HepG2 (cell line): ENCODE measurements around the gene KCNJ4. TPM values are rescaled to one million over a fixed set of nuclear protein-coding genes. Genes with fewer than 3 reads are reported as not detected.
A peak's percentile ranks its signal among the peaks of the same experiment; 100 is the strongest.

ENCODE experiments used
- TEAD3 ChIP-seq: optimal IDR thresholded peaks from 2 replicates; pipeline ENCODE3; 2016; ENCODE audit warnings: borderline replicate concordance
- ZFP41 ChIP-seq: sonication (generic); formaldehyde crosslinking; IDR thresholded peaks from 2 replicates; pipeline ENCODE4 v1.4.0; 2020; ENCODE audit warnings: mild to moderate bottlenecking, missing genetic modification reagents, borderline replicate concordance
- ZFX ChIP-seq: sonication (generic); formaldehyde crosslinking; IDR thresholded peaks from 2 replicates; pipeline ENCODE4 v1.4.0; 2020; ENCODE audit warnings: mild to moderate bottlenecking, low read depth, missing genetic modification reagents, moderate library complexity
- ZNF160 ChIP-seq: sonication (generic); formaldehyde crosslinking; IDR thresholded peaks from 2 replicates; pipeline ENCODE4 v1.8.0; 2022; ENCODE audit warnings: mild to moderate bottlenecking, inconsistent platforms, missing genetic modification reagents
- ZNF605 ChIP-seq: sonication (generic); formaldehyde crosslinking; IDR thresholded peaks from 2 replicates; pipeline ENCODE4 v1.8.0; 2022; ENCODE audit warnings: mild to moderate bottlenecking, missing genetic modification reagents
- ZNF749 ChIP-seq: sonication (generic); formaldehyde crosslinking; IDR thresholded peaks from 2 replicates; pipeline ENCODE4 v1.8.0; 2022; ENCODE audit warnings: mild to moderate bottlenecking, missing genetic modification reagents, moderate library complexity, borderline replicate concordance
- ZNF792 ChIP-seq: IDR thresholded peaks from 2 replicates; pipeline ENCODE4 v1.6.1; 2016
- polyA plus RNA-seq, 8 experiments: library from polyadenylated mRNA; depleted of rRNA in 3 of 8; stranded (reverse) in 7 of 8; unstranded in 1 of 8; fragments of >200 nt; fragmentation: Illumina TruSeq in 4 of 8; extraction: Trizol in 4 of 8; gene quantifications; 2 replicates each; pipeline versions ENCODE4 v1.2.1 to v1.2.3, GENCODE V29; 2011 to 2016; ENCODE audit warnings: low read depth in 4 of 8, missing spikeins in 1 of 8, mixed read lengths in 1 of 8; ENCODE audit not compliant: insufficient read depth in 1 of 8
- total RNA-seq, 5 experiments: library from RNA; depleted of rRNA; stranded (reverse); fragments of >200 nt; fragmentation: Illumina TruSeq; extraction: Trizol; gene quantifications; 2 replicates each; pipeline ENCODE4 v1.2.3, GENCODE V29; 2016; ENCODE audit warnings: low read depth in 1 of 5
- TF ChIP-seq, protein P1 (sequence below): sonication (generic); formaldehyde crosslinking; IDR thresholded peaks from 2 replicates; pipeline ENCODE4; 2020; ENCODE audit warnings: missing genetic modification reagents, mild to moderate bottlenecking, borderline replicate concordance
- TF ChIP-seq, protein P2 (sequence below): sonication (generic); formaldehyde crosslinking; IDR thresholded peaks from 2 replicates; pipeline ENCODE4 v1.5.1; 2020; ENCODE audit warnings: mild to moderate bottlenecking, missing genetic modification reagents, moderate library complexity
- TF ChIP-seq, protein P3 (sequence below): IDR thresholded peaks from 2 replicates; pipeline ENCODE4 v1.6.1; 2012; ENCODE audit warnings: inconsistent platforms

Gene KCNJ4
- total and polyA plus RNA-seq, 2 of the 13 experiments (the other 11 are each of a cell fraction or from before 2014, with no cell fraction given), result not detected

DNA sequence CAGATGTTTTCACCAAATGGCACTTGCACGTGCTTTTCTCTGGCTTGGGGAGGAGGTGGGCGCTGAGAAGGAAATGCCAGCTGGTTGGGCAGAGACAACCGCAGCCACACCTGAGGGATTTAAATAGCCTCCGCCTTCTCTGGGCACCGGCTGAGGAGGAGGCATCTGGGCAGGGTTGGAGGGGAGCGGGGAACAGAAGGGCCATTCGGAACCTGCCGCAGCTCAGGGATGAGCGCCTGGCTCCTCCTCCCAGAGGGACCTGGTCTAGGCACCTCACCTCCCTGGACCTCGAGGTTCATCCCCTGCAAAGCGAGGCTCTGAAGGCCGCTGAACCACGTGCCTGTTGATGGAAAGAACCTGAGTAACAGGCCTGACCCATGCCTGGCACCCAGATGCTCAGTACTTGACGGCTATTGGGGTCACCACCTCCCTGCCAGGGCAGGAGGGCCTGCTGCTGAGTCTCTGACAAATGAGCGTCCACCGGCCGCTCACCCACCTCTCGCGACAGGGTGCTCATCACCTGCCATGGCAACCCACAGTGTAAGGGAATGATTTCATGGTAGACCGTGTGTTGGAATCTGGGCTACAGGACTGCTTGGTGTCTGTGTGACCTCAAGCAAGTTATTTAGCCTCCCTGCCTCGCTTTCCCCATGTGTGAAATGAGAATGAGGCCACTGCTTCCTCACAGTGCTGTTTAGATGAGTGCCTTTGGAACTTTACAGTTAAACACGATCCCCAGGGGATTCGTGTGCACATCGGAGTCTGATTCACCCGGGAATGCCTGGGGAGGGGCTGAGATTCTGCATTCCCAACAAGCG is 10.9 kb upstream of the KCNJ4 start (continued):
- TF ChIP-seq, protein P1, sequence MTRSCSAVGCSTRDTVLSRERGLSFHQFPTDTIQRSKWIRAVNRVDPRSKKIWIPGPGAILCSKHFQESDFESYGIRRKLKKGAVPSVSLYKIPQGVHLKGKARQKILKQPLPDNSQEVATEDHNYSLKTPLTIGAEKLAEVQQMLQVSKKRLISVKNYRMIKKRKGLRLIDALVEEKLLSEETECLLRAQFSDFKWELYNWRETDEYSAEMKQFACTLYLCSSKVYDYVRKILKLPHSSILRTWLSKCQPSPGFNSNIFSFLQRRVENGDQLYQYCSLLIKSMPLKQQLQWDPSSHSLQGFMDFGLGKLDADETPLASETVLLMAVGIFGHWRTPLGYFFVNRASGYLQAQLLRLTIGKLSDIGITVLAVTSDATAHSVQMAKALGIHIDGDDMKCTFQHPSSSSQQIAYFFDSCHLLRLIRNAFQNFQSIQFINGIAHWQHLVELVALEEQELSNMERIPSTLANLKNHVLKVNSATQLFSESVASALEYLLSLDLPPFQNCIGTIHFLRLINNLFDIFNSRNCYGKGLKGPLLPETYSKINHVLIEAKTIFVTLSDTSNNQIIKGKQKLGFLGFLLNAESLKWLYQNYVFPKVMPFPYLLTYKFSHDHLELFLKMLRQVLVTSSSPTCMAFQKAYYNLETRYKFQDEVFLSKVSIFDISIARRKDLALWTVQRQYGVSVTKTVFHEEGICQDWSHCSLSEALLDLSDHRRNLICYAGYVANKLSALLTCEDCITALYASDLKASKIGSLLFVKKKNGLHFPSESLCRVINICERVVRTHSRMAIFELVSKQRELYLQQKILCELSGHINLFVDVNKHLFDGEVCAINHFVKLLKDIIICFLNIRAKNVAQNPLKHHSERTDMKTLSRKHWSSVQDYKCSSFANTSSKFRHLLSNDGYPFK (CRISPR knock-in tag), result no peak
- TF ChIP-seq ZNF605 (CRISPR knock-in tag), result 0 out of 2 replicates have a peak, but pooled peaks have one; percentile 18
- TF ChIP-seq ZNF749, result 0 out of 2 replicates have a peak, but pooled peaks have one; percentile 29
- TF ChIP-seq, protein P2, sequence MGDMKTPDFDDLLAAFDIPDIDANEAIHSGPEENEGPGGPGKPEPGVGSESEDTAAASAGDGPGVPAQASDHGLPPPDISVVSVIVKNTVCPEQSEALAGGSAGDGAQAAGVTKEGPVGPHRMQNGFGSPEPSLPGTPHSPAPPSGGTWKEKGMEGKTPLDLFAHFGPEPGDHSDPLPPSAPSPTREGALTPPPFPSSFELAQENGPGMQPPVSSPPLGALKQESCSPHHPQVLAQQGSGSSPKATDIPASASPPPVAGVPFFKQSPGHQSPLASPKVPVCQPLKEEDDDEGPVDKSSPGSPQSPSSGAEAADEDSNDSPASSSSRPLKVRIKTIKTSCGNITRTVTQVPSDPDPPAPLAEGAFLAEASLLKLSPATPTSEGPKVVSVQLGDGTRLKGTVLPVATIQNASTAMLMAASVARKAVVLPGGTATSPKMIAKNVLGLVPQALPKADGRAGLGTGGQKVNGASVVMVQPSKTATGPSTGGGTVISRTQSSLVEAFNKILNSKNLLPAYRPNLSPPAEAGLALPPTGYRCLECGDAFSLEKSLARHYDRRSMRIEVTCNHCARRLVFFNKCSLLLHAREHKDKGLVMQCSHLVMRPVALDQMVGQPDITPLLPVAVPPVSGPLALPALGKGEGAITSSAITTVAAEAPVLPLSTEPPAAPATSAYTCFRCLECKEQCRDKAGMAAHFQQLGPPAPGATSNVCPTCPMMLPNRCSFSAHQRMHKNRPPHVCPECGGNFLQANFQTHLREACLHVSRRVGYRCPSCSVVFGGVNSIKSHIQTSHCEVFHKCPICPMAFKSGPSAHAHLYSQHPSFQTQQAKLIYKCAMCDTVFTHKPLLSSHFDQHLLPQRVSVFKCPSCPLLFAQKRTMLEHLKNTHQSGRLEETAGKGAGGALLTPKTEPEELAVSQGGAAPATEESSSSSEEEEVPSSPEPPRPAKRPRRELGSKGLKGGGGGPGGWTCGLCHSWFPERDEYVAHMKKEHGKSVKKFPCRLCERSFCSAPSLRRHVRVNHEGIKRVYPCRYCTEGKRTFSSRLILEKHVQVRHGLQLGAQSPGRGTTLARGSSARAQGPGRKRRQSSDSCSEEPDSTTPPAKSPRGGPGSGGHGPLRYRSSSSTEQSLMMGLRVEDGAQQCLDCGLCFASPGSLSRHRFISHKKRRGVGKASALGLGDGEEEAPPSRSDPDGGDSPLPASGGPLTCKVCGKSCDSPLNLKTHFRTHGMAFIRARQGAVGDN, result peak; percentile 89
- TF ChIP-seq, protein P3, sequence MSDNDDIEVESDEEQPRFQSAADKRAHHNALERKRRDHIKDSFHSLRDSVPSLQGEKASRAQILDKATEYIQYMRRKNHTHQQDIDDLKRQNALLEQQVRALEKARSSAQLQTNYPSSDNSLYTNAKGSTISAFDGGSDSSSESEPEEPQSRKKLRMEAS, result peak; percentile 73
- 0 out of 2 replicates have a peak, but pooled peaks have one; percentile 32 for TF ChIP-seq ZNF792 (CRISPR knock-in tag)
- TF ChIP-seq ZFP41, result 0 out of 2 replicates have a peak, but pooled peaks have one; percentile 22
- no peak for TF ChIP-seq ZNF160 (CRISPR knock-in tag)
- TF ChIP-seq ZFX, result peak; percentile 54
- peak; percentile 8 for TF ChIP-seq TEAD3 (CRISPR knock-in tag)
